ENCODE measurements around the gene SMTNL1. TPM values are rescaled to one million over a fixed set of nuclear protein-coding genes. Genes with fewer than 3 reads are reported as not detected.

SMTNL1 gene
- total RNA-seq, 3 donors from 2014 or later = not detected

- no peak for TF ChIP-seq CTCF (IDR thresholded peaks at IDR 0.05)
- intact Hi-C loops (cut with DNase I, micrococcal nuclease) = no loop called here
- ATAC-seq = peak; percentile 100
- no peaks in the 10 kb centered on the region for H3K9me3 ChIP-seq
- H3K4me1 ChIP-seq (ENCODE audit: low read depth) = peaks cover 5% of the 10 kb centered on the region
- peak; percentile 94 to 98 (median 96) for DNase-seq
- no peaks in the 10 kb centered on the region for H3K36me3 ChIP-seq (ENCODE audit: low read depth)
- no peak overlapping the region for H3K4me3 ChIP-seq
Observed at GRCh38 chr11:57499413-57499982, 37.9 kb upstream of the SMTNL1 start.

- no peak for TF ChIP-seq CTCF (IDR thresholded peaks at IDR 0.05)
- ATAC-seq (no peak), DNase-seq (no peak)
- H3K4me1 ChIP-seq (ENCODE audit: low read depth) = peaks cover 5% of the 10 kb centered on the region
- intact Hi-C loops (cut with DNase I, micrococcal nuclease) = no loop called here
- H3K9me3 ChIP-seq = no peaks in the 10 kb centered on the region
- H3K4me3 ChIP-seq = no peak overlapping the region
- no peaks in the 10 kb centered on the region for H3K36me3 ChIP-seq (ENCODE audit: low read depth)
Observed at GRCh38 chr11:57499983-57500461, 37.4 kb upstream of the SMTNL1 start.

- intact Hi-C loops (cut with DNase I, micrococcal nuclease) = no loop called here
- Histone ChIP-seq H3K36me3 (ENCODE audit: low read depth) (no peaks in the 10 kb centered on the region), H3K4me3 (no peak overlapping the region), H3K9me3 (no peaks in the 10 kb centered on the region), H3K4me1 (ENCODE audit: low read depth) (peaks cover 5% of the 10 kb centered on the region)
- ATAC-seq (no peak), DNase-seq (no peak)
- no peak for TF ChIP-seq CTCF (IDR thresholded peaks at IDR 0.05)
Observed at GRCh38 chr11:57500515-57500914, 36.9 kb upstream of the SMTNL1 start.

- DNase-seq (no peak), ATAC-seq (no peak)
- H3K4me1 ChIP-seq (ENCODE audit: low read depth) = peaks cover 5% of the 10 kb centered on the region
- intact Hi-C loops (cut with DNase I, micrococcal nuclease) = no loop called here
- no peaks in the 10 kb centered on the region for H3K36me3 ChIP-seq (ENCODE audit: low read depth)
- H3K9me3 ChIP-seq = no peaks in the 10 kb centered on the region
- no peak overlapping the region for H3K4me3 ChIP-seq
- TF ChIP-seq CTCF (IDR thresholded peaks at IDR 0.05) = no peak
Observed at GRCh38 chr11:57500926-57501325, 36.5 kb upstream of the SMTNL1 start.

- H3K4me1 ChIP-seq (ENCODE audit: low read depth) = peaks cover 5% of the 10 kb centered on the region
- intact Hi-C loops (cut with DNase I, micrococcal nuclease) = no loop called here
- DNase-seq (no peak), ATAC-seq (no peak)
- TF ChIP-seq CTCF (IDR thresholded peaks at IDR 0.05) = no peak
- H3K9me3 ChIP-seq = no peaks in the 10 kb centered on the region
- H3K4me3 ChIP-seq = no peak overlapping the region
- H3K36me3 ChIP-seq (ENCODE audit: low read depth) = no peaks in the 10 kb centered on the region
Observed at GRCh38 chr11:57501953-57502352, 35.4 kb upstream of the SMTNL1 start.

GRCh38 chr11:57502376-57502775 is 35.0 kb upstream of the SMTNL1 start:
- Histone ChIP-seq H3K4me1 (ENCODE audit: low read depth) (peaks cover 5% of the 10 kb centered on the region), H3K36me3 (ENCODE audit: low read depth) (no peaks in the 10 kb centered on the region), H3K4me3 (no peak overlapping the region), H3K9me3 (no peaks in the 10 kb centered on the region)
- intact Hi-C loops (cut with DNase I, micrococcal nuclease) = no loop called here
- no peak for ATAC-seq
- no peak for TF ChIP-seq CTCF (IDR thresholded peaks at IDR 0.05)
- no peak for DNase-seq
